Kidney (tissue), 14 donors: Measurements from ENCODE around the gene TMEM97. TPM values are rescaled to one million over a fixed set of nuclear protein-coding genes. Genes with fewer than 3 reads are reported as not detected.

Experiments
- DNase-seq, 5 donors: peaks; one replicate each; pipeline ENCODE4 v3.0.0-alpha.2; 2013 to 2020
- FAIRE-seq: peaks from 2 replicates; lab custom pipeline; 2012; peaks lifted over from hg19 to GRCh38; lab: Jason Lieb, UNC
- H3K27ac ChIP-seq, 2 donors: one replicate each; pipeline ENCODE4 v1.7.0; 2013; ENCODE audit warnings: low read depth in 2 of 2, low read length in 2 of 2, inconsistent platforms in 1 of 2
- H3K27me3 ChIP-seq: one replicate; pipeline ENCODE4 v1.7.1; 2013; ENCODE audit warnings: low read length, inconsistent platforms; ENCODE audit not compliant: control insufficient read depth, insufficient read depth
- H3K36me3 ChIP-seq, 3 donors: one replicate each; pipeline versions ENCODE4 v1.7.0 to v1.7.1; 2013; ENCODE audit warnings: low read length in 3 of 3, control low read depth in 1 of 3, inconsistent platforms in 1 of 3; ENCODE audit not compliant: insufficient read depth in 3 of 3, control insufficient read depth in 2 of 3
- H3K4me1 ChIP-seq, 3 donors: one replicate each; pipeline versions ENCODE4 v1.7.0 to v1.7.1; 2013; ENCODE audit warnings: low read length in 3 of 3, inconsistent platforms in 1 of 3, low read depth in 1 of 3; ENCODE audit not compliant: control insufficient read depth in 2 of 3, insufficient read depth in 2 of 3
- H3K4me3 ChIP-seq, 3 donors: one replicate each; pipeline versions ENCODE4 v1.7.0 to v1.8.1; 2013; ENCODE audit warnings: low read length in 3 of 3, control low read depth in 1 of 3, inconsistent platforms in 1 of 3
- H3K9ac ChIP-seq, 3 donors: one replicate each; pipeline versions ENCODE4 v1.7.0 to v1.7.1; 2013; ENCODE audit warnings: low read length in 3 of 3, control low read depth in 1 of 3, inconsistent platforms in 1 of 3
- H3K9me3 ChIP-seq, 3 donors: one replicate each; pipeline versions ENCODE4 v1.7.0 to v1.7.1; 2013; ENCODE audit warnings: low read length in 3 of 3, control low read depth in 1 of 3, inconsistent platforms in 1 of 3; ENCODE audit not compliant: control insufficient read depth in 2 of 3, insufficient read depth in 1 of 3
- intact Hi-C: fragments of 100-400 bp; cut with DNase I; formaldehyde crosslinking; loops from one replicate; pipeline ENCODE4 v1.11.1; 2022
- polyA plus RNA-seq: library from polyadenylated mRNA; stranded (reverse); fragments of 350-450 nt; fragmentation: Illumina TruSeq; extraction: RNeasy Lipid Tissue Mini Kit (QIAGEN cat#74804); gene quantifications from one replicate; pipeline ENCODE4 v1.2.3, GENCODE V29; 2014; ENCODE audit warnings: low read depth, low replicate concordance; ENCODE audit not compliant: insufficient read depth
- total RNA-seq: library from RNA; stranded (reverse); fragmentation: NEBNext Ultra II Directional; extraction: Animal tissue kit (Norgen Biotek cat#: 25700); gene quantifications from one replicate; pipeline ENCODE4 v1.2.1, GENCODE V29; 2021
- TF ChIP-seq, protein P1 (sequence below): IDR thresholded peaks from 3 replicates; pipeline ENCODE4 v1.5.1; 2012; ENCODE audit warnings: mild to moderate bottlenecking, moderate library complexity, borderline replicate concordance; ENCODE audit not compliant: insufficient read depth; ENCODE audit errors: extremely low read depth
- donor health status: control.
- donor health status: control.
- donor health status: control.
- donor health status: control.
- donor health status: control.
- donor health status: DM: yes; HTN: yes; CAD: no.
- donor health status: Normal renal cell carcinoma (clear cell type).

TMEM97 gene
- total and polyA plus RNA-seq, 2 donors from 2014 or later, result 10.2 to 11.6 TPM

DNA sequence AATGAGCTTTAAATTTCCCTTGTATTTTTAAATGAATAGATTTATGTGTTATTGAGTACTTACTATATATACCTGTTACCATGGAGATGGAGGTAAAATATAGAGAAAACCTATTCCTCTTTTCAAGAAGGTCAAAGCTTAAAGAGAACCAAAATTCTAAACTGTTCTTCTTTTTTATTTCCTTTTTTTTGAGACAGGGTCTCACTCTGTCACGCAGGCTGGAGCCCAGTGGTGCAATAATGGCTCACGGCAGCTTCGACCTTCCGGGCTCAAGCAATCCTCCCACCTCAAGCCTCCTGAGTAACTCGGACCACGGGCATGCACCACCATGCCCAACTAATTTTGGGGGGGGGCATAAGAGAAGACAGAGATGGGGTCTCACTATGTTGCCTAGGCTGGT is 25.0 kb upstream of the TMEM97 start:
- Histone ChIP-seq H3K9ac (no peak overlapping the region), H3K36me3 (no peaks in the 10 kb centered on the region), H3K4me3 (no peak overlapping the region), H3K4me1 (no peaks in the 10 kb centered on the region), H3K27ac (no peak overlapping the region), H3K9me3 (no peaks in the 10 kb centered on the region), H3K27me3 (no peaks in the 10 kb centered on the region)
- TF ChIP-seq, protein P1, sequence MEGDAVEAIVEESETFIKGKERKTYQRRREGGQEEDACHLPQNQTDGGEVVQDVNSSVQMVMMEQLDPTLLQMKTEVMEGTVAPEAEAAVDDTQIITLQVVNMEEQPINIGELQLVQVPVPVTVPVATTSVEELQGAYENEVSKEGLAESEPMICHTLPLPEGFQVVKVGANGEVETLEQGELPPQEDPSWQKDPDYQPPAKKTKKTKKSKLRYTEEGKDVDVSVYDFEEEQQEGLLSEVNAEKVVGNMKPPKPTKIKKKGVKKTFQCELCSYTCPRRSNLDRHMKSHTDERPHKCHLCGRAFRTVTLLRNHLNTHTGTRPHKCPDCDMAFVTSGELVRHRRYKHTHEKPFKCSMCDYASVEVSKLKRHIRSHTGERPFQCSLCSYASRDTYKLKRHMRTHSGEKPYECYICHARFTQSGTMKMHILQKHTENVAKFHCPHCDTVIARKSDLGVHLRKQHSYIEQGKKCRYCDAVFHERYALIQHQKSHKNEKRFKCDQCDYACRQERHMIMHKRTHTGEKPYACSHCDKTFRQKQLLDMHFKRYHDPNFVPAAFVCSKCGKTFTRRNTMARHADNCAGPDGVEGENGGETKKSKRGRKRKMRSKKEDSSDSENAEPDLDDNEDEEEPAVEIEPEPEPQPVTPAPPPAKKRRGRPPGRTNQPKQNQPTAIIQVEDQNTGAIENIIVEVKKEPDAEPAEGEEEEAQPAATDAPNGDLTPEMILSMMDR, result no peak
- intact Hi-C loops, result no loop called here
- DNase-seq (no peak), FAIRE-seq (no peak)

DNA sequence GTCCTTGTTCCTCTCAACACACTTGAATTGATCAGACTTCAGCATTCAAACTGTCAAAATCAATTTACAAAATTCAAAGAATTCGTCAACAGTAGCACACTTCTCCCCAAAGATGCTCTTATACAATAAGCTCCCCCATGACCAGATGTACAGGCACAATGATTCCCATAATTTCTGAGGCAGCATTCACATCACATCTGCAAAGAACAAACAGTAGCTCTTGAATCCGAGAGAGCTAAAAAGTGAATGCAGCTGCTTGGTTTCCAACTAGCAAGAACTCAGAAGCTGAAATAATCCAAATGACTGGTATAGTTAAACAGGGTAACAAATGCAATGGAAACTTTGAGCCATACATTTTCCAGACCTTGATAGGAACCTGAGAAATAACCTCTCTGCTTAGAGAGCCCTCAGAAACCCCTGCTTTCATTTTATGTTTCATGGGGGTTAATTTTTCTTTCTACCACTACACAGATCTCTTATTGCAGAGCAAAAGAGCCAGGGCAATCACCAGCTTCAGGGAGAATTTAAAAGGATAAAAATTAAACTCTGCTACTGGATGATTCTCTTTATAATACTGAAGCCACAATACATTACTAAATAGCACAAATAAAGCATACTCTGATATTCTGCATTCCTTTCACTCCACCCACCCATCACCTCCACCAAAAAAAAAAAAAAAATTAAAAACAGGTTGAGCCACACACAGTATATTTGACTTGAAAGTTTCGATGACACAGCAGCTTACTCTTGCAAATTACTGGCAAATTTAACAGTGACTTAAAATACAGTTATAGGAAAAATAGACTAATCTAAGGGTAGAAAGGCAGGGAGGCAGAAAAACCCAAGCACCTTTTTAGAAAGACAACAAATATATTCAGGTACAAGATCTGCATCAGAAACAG is 23.1 kb upstream of the TMEM97 start:
- intact Hi-C loops, result no loop called here
- no peak for DNase-seq
- TF ChIP-seq, protein P1, result no peak
- no peak overlapping the region for H3K4me3 ChIP-seq
- H3K9ac ChIP-seq, result no peak overlapping the region
- no peaks in the 10 kb centered on the region for H3K36me3 ChIP-seq
- no peaks in the 10 kb centered on the region for H3K27me3 ChIP-seq
- no peak overlapping the region for H3K27ac ChIP-seq
- no peak for FAIRE-seq
- no peaks in the 10 kb centered on the region for H3K4me1 ChIP-seq
- no peaks in the 10 kb centered on the region for H3K9me3 ChIP-seq

DNA sequence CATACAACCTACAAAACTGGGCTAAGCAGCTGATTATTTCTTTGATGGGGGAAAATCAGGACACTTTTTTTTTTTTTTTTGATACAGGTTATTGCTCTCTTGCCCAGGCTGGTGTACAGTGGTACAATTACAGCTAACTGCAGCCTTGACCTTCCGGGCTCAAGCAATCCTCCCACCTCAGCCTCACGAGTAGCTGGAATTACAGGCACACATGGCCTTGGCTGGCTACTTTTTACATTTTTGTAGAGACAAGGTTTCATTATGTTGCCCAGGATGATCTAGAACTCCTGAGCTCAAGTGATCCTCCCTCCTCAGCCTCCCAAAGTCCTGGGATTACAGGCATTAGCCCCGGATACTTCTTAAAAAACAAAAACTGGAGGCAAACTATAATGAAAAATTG is 20.6 kb upstream of the TMEM97 start:
- H3K27me3 ChIP-seq, result no peaks in the 10 kb centered on the region
- intact Hi-C loops, result no loop called here
- DNase-seq, result no peak
- H3K9me3 ChIP-seq, result no peaks in the 10 kb centered on the region
- no peak for FAIRE-seq
- no peak overlapping the region for H3K27ac ChIP-seq
- H3K4me3 ChIP-seq, result no peak overlapping the region
- no peak overlapping the region for H3K9ac ChIP-seq
- no peaks in the 10 kb centered on the region for H3K36me3 ChIP-seq
- TF ChIP-seq, protein P1, result no peak
- H3K4me1 ChIP-seq, result no peaks in the 10 kb centered on the region
